ENCODE data around the gene IGSF3. TPM values are rescaled to one million over a fixed set of nuclear protein-coding genes. Genes with fewer than 3 reads are reported as not detected.

The IGSF3 gene
- total RNA-seq, 1 donor from 2014 or later: 3.8 TPM

DNA sequence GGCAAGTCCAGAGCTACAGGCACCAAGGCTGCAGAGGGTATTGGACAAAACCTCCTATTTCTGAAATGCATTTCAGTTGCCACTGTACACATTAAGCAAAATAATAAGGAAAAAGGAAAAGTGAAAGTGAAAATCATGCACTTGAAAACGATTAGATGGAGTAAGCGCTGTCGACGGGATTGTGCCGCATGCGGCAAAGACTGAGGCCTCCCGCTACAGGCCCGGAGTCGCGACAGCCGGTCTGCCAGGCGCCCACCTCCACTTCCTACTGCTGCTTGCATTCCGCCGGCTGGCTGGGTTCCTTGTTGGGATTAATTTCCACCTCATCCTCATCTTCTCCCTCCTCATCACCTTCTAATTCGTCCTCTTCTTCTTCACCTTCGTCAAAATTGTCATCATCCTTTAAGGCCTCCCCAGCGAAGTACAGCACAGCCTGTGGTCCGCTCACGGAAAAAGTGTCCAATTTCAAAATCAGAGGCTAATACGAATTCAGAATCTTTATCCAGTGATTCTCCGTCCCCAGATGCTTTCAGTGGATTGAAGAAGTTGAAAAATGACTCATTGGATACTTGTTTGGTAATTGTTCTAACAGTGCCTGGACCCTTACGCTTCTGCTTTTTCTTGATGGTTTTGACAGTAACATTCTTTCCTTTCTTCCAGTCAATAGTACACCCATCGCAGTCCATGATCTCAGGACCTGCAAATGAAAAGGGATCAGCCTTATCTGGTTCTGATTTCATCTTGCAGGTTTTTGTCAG lies 134.7 kb downstream of the IGSF3 start:
- no peak for DNase-seq (ENCODE audit: low read depth)

DNA sequence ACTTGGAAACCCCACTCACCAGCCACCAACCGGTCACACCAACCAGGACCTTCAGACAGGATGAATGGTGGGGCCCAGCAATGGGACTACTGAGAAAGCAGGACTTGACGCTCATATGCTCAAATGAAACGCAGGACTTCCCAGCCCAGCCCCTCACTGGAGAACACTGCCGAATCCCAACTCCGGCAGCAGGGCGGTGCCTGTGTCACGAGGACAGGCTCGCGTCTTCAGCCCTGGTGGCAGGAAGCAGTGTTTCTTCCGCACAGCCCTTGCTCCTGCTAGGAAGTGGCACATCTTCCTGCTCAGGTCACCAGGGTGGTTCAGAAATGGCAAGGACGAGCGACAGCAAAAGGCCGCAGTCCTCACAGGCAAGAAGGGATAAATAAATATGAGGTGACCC lies 135.6 kb downstream of the IGSF3 start:
- no peak for DNase-seq (ENCODE audit: low read depth)

DNA sequence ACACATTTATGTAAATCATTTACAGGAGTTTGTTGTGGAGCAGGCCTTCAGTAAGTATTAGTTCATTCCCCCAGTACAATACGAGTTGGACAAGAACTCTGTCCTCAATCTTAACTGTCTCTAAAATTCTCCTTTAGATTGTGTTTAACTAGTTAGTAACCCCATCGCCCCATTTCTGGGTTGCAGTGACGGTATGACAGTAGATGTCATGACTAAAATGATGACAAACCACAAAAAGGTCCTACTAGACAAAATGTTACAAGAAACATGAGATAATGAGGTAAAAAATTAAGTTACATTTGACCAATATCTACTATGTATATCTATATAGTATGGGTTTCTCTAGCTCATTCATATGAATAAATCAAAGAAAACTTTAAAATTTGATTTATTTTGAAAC lies 137.9 kb downstream of the IGSF3 start:
- no peak for DNase-seq (ENCODE audit: low read depth)

DNA sequence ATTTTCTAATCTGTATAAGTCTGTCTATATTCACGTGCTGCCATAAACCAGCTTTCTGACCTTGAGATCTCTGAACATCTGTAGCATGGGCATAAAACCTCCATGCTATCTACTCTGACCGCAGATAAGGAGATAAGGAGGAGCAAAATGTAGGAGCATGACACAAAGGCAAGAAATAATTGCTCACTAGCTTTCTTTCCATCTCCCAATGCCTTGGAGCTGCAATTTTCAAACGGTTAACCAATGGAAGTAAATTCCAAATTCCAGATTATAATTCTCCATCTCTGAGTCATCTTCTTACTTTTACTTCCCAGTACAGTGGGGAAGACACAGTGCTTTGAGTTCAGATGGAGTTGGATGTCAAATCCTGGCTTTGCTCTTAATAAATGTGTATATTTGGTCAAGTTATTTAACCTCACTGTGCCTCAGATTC lies 138.3 kb downstream of the IGSF3 start:
- DNase-seq (ENCODE audit: low read depth): no peak

DNA sequence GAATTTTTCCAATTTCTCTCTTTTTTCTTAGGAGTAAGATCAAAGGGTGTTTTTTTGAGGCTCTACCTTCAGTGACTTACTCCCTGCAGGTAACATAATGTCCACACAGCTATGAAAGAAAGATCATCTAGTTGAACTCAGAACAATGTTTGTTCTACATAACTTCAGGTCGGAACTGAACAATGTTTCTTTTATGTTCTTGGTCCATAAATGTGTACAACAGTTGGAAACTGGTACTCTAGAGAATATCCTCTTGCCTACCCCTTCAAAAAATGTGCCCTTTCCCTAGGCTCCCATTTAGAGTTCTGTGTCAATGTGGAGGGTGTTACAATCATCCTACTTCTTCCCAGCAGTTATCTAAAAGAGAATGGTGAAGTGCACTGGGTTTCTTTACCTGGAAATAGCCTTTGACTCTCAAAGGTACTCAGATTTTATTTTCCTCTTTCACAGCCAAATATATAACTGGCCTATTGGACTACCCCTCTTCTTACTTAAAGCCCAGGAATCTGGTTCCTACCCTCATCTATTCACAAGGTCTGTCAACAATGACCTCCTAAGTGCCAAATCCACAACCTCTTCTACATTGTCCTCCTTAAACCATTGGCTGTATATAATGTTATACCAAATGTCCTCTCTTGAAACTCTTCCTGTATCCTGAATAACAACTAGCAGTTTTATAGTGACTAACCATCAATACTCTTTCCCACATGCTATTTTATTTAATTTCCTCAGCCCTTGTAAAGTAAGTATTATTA lies 139.0 kb downstream of the IGSF3 start:
- DNase-seq (ENCODE audit: low read depth): no peak

DNA sequence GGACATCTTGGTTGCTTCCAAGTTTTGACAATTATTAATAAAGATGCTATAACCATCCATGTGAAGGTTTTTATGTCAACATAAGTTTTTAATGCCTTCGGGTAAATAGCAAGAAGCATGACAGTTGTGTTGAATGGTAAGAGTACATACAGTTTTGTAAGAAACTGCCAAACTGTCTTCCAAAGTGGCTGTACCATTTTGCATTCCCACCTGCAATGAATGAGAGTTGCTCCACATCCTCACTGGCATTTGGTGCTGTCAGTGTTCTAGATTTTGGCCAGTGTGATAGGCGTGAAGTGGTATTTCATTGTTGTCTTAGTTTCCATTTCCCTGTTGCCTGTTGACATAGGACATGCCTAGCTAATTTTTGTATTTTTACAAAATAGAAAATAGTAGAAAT lies 142.1 kb downstream of the IGSF3 start:
- DNase-seq (ENCODE audit: low read depth): no peak

MicroRNAs within 50 kb of the gene (microRNA counts, 767-probe panel; counts per million panel counts)
- microRNA hsa-miR-320b (not detected), microRNA hsa-miR-548ac (not detected)

Small RNA genes lying within 50 kb of the gene (microRNA-seq; reads per million reads assigned to microRNA genes)
- gene MIR320B1 (not detected), gene MIR548AC (not detected)

Other genes starting within 250 kb of the IGSF3 start
- 16.8 and 24.4 TPM in 2 replicates for gene CD58, start 96.7 kb downstream of the IGSF3 start, total RNA-seq
- gene CD2, start 86.7 kb upstream of the IGSF3 start, total RNA-seq: not detected in 2 replicates
- 48.1 and 61.1 TPM in 2 replicates for gene PTGFRN, start 242.2 kb upstream of the IGSF3 start, total RNA-seq